SU-DHL-6 (cell line): Measurements from ENCODE around the gene EVI5L.

Source experiments
- CTCF ChIP-seq: fragments of 200-600 bp; sonication (generic); IDR thresholded peaks from one replicate; pipeline ENCODE4 v1.5.1; 2017; ENCODE audit warnings: antibody characterized with exemption, mild to moderate bottlenecking, low read length, moderate library complexity; ENCODE audit not compliant: insufficient read depth, poor library complexity, severe bottlenecking
- EZH2phosphoT487 ChIP-seq: fragments of 200-600 bp; sonication (generic), shearing (Covaris generic); conservative IDR thresholded peaks from 2 replicates; pipeline ENCODE4 v1.6.1; 2018; ENCODE audit warnings: mild to moderate bottlenecking, antibody characterized with exemption, low read length, moderate library complexity, mixed read lengths

- TF ChIP-seq CTCF, result no peak
- TF ChIP-seq EZH2phosphoT487, result no peak
Observed at GRCh38 chr19:7855426-7856108, 25.5 kb downstream of the EVI5L start.
